H1 (cell line): ENCODE measurements around the gene EML1. TPM values are rescaled to one million over a fixed set of nuclear protein-coding genes. Genes with fewer than 3 reads are reported as not detected.

Experiments
- CTCF ChIA-PET: fragments of 300-600 bp; sonication (Branson Sonifier 250); formaldehyde crosslinking; loops from one replicate; lab custom pipeline; 2021; ENCODE audit not compliant: partially characterized antibody; lab: Charles Lee
- POLR2A ChIA-PET: fragments of 300-600 bp; sonication (Branson Sonifier 250); formaldehyde crosslinking; loops from one replicate; lab custom pipeline; 2021; ENCODE audit warnings: inconsistent platforms; ENCODE audit not compliant: partially characterized antibody; lab: Charles Lee
- DNase-seq, 2 experiments: peaks; one replicate each; pipeline versions ENCODE4 v3.0.0 to v3.0.0-alpha.2; 2010 to 2022; ENCODE audit warnings: low spot score in 2 of 2, low read depth in 1 of 2, mixed read lengths in 1 of 2
- FAIRE-seq: peaks from 2 replicates; lab custom pipeline; 2011; peaks lifted over from hg19 to GRCh38; lab: Jason Lieb, UNC
- H2AFZ ChIP-seq: 2 replicates; pipeline ENCODE4 v1.8.1; 2012; ENCODE audit warnings: low read length, inconsistent platforms
- H2AK5ac ChIP-seq: 2 replicates; pipeline ENCODE4 v1.6.1; 2013; ENCODE audit warnings: low read depth, low read length
- H2BK120ac ChIP-seq: replicated peaks from 2 replicates; pipeline ENCODE3; 2013; ENCODE audit warnings: low read depth, low read length, inconsistent platforms
- H2BK12ac ChIP-seq: 2 replicates; pipeline ENCODE4 v1.6.1; 2013; ENCODE audit warnings: low read depth, low read length
- H2BK15ac ChIP-seq: 2 replicates; pipeline ENCODE4 v1.6.1; 2013; ENCODE audit warnings: low read length
- H2BK20ac ChIP-seq: 2 replicates; pipeline ENCODE4 v1.6.1; 2013; ENCODE audit warnings: low read length
- H2BK5ac ChIP-seq: 2 replicates; pipeline ENCODE4 v1.6.1; 2013; ENCODE audit warnings: low read depth, low read length
- H3K14ac ChIP-seq: 2 replicates; pipeline ENCODE4 v1.6.1; 2013; ENCODE audit warnings: inconsistent platforms; ENCODE audit not compliant: insufficient read length
- H3K18ac ChIP-seq: 2 replicates; pipeline ENCODE4 v1.6.1; 2013; ENCODE audit warnings: low read length; ENCODE audit errors: extremely low read depth
- H3K23ac ChIP-seq: 2 replicates; pipeline ENCODE4 v1.6.1; 2013; ENCODE audit warnings: inconsistent platforms; ENCODE audit not compliant: insufficient read length
- H3K23me2 ChIP-seq: 2 replicates; pipeline ENCODE4 v1.6.1; 2013; ENCODE audit warnings: low read depth, low read length
- H3K27ac ChIP-seq: 2 replicates; pipeline ENCODE4 v1.6.1; 2011; ENCODE audit warnings: low read depth, low read length, inconsistent platforms
- H3K27me3 ChIP-seq, 4 experiments: replicated peaks in 1 of 4; 1 replicate in 1 of 4; 2 replicates in 3 of 4; pipeline versions ENCODE4 v1.6.1 to v1.8.1; 2011 to 2013; ENCODE audit warnings: low read length in 3 of 4, mild to moderate bottlenecking in 3 of 4, inconsistent platforms in 2 of 4, mixed read lengths in 2 of 4, moderate library complexity in 1 of 4; ENCODE audit not compliant: control insufficient read depth in 3 of 4, insufficient read depth in 3 of 4; ENCODE audit errors: extremely low read depth in 1 of 4
- H3K36me3 ChIP-seq, 4 experiments: 2 replicates each; pipeline versions ENCODE4 v1.6.1 to v1.8.1; 2011 to 2013; ENCODE audit warnings: mild to moderate bottlenecking in 4 of 4, low read length in 3 of 4, moderate library complexity in 2 of 4, control low read depth in 1 of 4, inconsistent platforms in 1 of 4; ENCODE audit not compliant: insufficient read depth in 4 of 4, control insufficient read depth in 2 of 4
- H3K4ac ChIP-seq: replicated peaks from 2 replicates; pipeline ENCODE3; 2013; ENCODE audit warnings: low read length, low read depth, mixed read lengths, inconsistent platforms; ENCODE audit not compliant: insufficient read length
- H3K4me1 ChIP-seq, 4 experiments: replicated peaks in 1 of 4; 1 replicate in 1 of 4; 2 replicates in 3 of 4; pipeline versions ENCODE4 v1.6.1 to v1.8.1; 2011 to 2013; ENCODE audit warnings: low read length in 3 of 4, inconsistent platforms in 2 of 4, mixed read lengths in 1 of 4; ENCODE audit not compliant: insufficient read depth in 4 of 4, control insufficient read depth in 3 of 4
- H3K4me2 ChIP-seq, 2 experiments: 2 replicates each; pipeline versions ENCODE4 v1.6.1 to v1.8.1; 2011 to 2013; ENCODE audit warnings: low read depth in 2 of 2, low read length in 2 of 2, control low read depth in 1 of 2, inconsistent platforms in 1 of 2, mild to moderate bottlenecking in 1 of 2; ENCODE audit not compliant: insufficient read depth in 1 of 2
- H3K4me3 ChIP-seq, 4 experiments: fragments of 200-600, 300-600 bp in 1 of 4; sonication (generic), shearing (Covaris generic), sonication (Bioruptor Twin) in 1 of 4; 2 replicates each; pipeline versions ENCODE4 v1.5.1 to v1.8.1; 2011 to 2016; ENCODE audit warnings: low read length in 4 of 4, low read depth in 3 of 4, control low read depth in 2 of 4, inconsistent platforms in 2 of 4, mild to moderate bottlenecking in 2 of 4, mixed read lengths in 1 of 4, moderate library complexity in 1 of 4; ENCODE audit not compliant: insufficient read depth in 2 of 4; ENCODE audit errors: extremely low read depth in 1 of 4
- H3K56ac ChIP-seq: replicated peaks from 2 replicates; pipeline ENCODE3; 2013; ENCODE audit warnings: low read depth, mild to moderate bottlenecking, mixed read lengths, low read length, inconsistent platforms; ENCODE audit not compliant: insufficient read length
- H3K79me1 ChIP-seq: 2 replicates; pipeline ENCODE4 v1.6.1; 2013; ENCODE audit warnings: low read depth, low read length, control low read depth
- H3K79me2 ChIP-seq, 2 experiments: 2 replicates each; pipeline versions ENCODE4 v1.6.1 to v1.8.1; 2012 to 2013; ENCODE audit warnings: low read length in 2 of 2, mild to moderate bottlenecking in 2 of 2, inconsistent platforms in 1 of 2; ENCODE audit not compliant: insufficient read depth in 2 of 2, control insufficient read depth in 1 of 2
- H3K9ac ChIP-seq, 4 experiments: replicated peaks in 1 of 4; 1 replicate in 1 of 4; 2 replicates in 3 of 4; pipeline versions ENCODE4 v1.6.1 to v1.8.1; 2011 to 2013; ENCODE audit warnings: low read depth in 3 of 4, low read length in 3 of 4, control low read depth in 2 of 4, mild to moderate bottlenecking in 2 of 4, moderate library complexity in 2 of 4, inconsistent platforms in 1 of 4; ENCODE audit errors: extremely low read depth in 1 of 4
- H3K9me3 ChIP-seq, 2 experiments: 2 replicates each; pipeline versions ENCODE4 v1.6.1 to v1.8.1; 2012 to 2013; ENCODE audit warnings: mild to moderate bottlenecking in 2 of 2, moderate library complexity in 2 of 2, control low read depth in 1 of 2, inconsistent platforms in 1 of 2, low read depth in 1 of 2, low read length in 1 of 2, mixed read lengths in 1 of 2; ENCODE audit not compliant: insufficient read depth in 2 of 2
- H4K20me1 ChIP-seq, 2 experiments: replicated peaks in 1 of 2; 2 replicates each; pipeline versions ENCODE3 to v1.8.1; 2011 to 2013; ENCODE audit warnings: inconsistent platforms in 2 of 2, low read length in 2 of 2, mild to moderate bottlenecking in 1 of 2; ENCODE audit not compliant: insufficient read depth in 2 of 2, control insufficient read depth in 1 of 2
- H4K5ac ChIP-seq: 2 replicates; pipeline ENCODE4 v1.6.1; 2013; ENCODE audit warnings: low read length, low read depth, mixed read lengths, inconsistent platforms; ENCODE audit not compliant: insufficient read length
- H4K8ac ChIP-seq: 2 replicates; pipeline ENCODE4 v1.8.0; 2013; ENCODE audit warnings: mild to moderate bottlenecking, moderate library complexity, low read length, inconsistent platforms; ENCODE audit not compliant: insufficient read depth; ENCODE audit errors: extremely low read depth
- H4K91ac ChIP-seq: replicated peaks from 2 replicates; pipeline ENCODE3; 2013; ENCODE audit warnings: low read length, mixed read lengths, inconsistent platforms; ENCODE audit not compliant: insufficient read length
- CTCF ChIP-seq, 3 experiments: IDR thresholded peaks; 1 replicate in 2 of 3; 2 replicates in 1 of 3; pipeline versions ENCODE4 v1.5.1 to v1.6.1; 2011; ENCODE audit warnings: low read length in 3 of 3, mild to moderate bottlenecking in 3 of 3, inconsistent platforms in 2 of 3, low read depth in 1 of 3, moderate library complexity in 1 of 3; ENCODE audit not compliant: insufficient read depth in 1 of 3; ENCODE audit errors: control extremely low read depth in 1 of 3
- RAD21 ChIP-seq, 2 experiments: IDR thresholded peaks in 1 of 2; conservative IDR thresholded peaks in 1 of 2; 2 replicates each; pipeline ENCODE4 v1.6.1; 2011; ENCODE audit warnings: low read depth in 2 of 2, low read length in 2 of 2, improper control_type of control experiment in 1 of 2, inconsistent platforms in 1 of 2, mild to moderate bottlenecking in 1 of 2, moderate library complexity in 1 of 2
- SUZ12 ChIP-seq: fragments of 200-600 bp; sonication (generic); IDR thresholded peaks from 2 replicates; pipeline ENCODE4 v1.6.1; 2012; ENCODE audit warnings: mild to moderate bottlenecking, inconsistent platforms, low read length, moderate library complexity, mixed read lengths
- WGBS, 2 experiments: shearing (Covaris generic) in 1 of 2; methylation state at CpG; one replicate each; pipeline versions ENCODE4 v1.1.6 to v1.1.7; 2013 to 2015; ENCODE audit warnings: low lambda C conversion rate in 2 of 2, mixed read lengths in 2 of 2, inconsistent platforms in 1 of 2, low coverage in 1 of 2, missing lambda C conversion rate in 1 of 2; ENCODE audit not compliant: insufficient replicate concordance in 2 of 2, insufficient coverage in 1 of 2, insufficient read length in 1 of 2; ENCODE audit errors: extremely low coverage in 1 of 2, missing lambda C conversion rate in 1 of 2; 5-methylcytosine and 5-hydroxymethylcytosine counted together
- polyA plus RNA-seq, 7 experiments: library from polyadenylated mRNA; depleted of rRNA in 3 of 7; stranded (reverse) in 5 of 7; unstranded in 2 of 7; fragments of >200 nt in 5 of 7; fragments of 200-250 nt in 2 of 7; gene quantifications; 1 replicate in 5 of 7; 2 replicates in 1 of 7; 4 replicates in 1 of 7; pipeline versions ENCODE4 v1.2.1 to v1.2.3, GENCODE V29; 2011 to 2013; ENCODE audit warnings: missing spikeins in 2 of 7, mixed read lengths in 2 of 7
- total RNA-seq: library from RNA; stranded (reverse); fragmentation: NEBNext Ultra II Directional; extraction: Animal tissue kit (Norgen Biotek cat#: 25700); gene quantifications from 2 replicates; pipeline ENCODE4 v1.2.1, GENCODE V29; 2021

EML1 gene
- total and polyA plus RNA-seq, 2 of the 8 experiments (the other 6 are each of a cell fraction or from before 2014, with no cell fraction given) = 11.1 to 24.7 TPM

GRCh38 chr14:99938376-99938775 lies 145.2 kb downstream of the EML1 start:
- FAIRE-seq (no peak), DNase-seq (no peak)
- Histone ChIP-seq H3K4me2 (no peak overlapping the region), H2BK12ac (no peak overlapping the region), H2BK5ac (no peak overlapping the region), H3K4me1 (peaks cover 0 to 2% (median 0%) of the 10 kb centered on the region in 4 experiments; a peak in 1 of 7 replicates), H4K20me1 (peaks cover 0 to 2% of the 10 kb centered on the region in 2 experiments), H3K27ac (no peak overlapping the region), H2AFZ (no peak overlapping the region), H3K79me1 (no peaks in the 10 kb centered on the region), H2AK5ac (no peak overlapping the region), H3K4ac (no peak overlapping the region), H2BK120ac (no peak overlapping the region), H3K4me3 (no peak overlapping the region), H3K27me3 (no peaks in the 10 kb centered on the region), H3K79me2 (no peaks in the 10 kb centered on the region), H3K9ac (no peak overlapping the region), H3K23ac (no peak overlapping the region), H4K5ac (no peak overlapping the region), H4K91ac (no peak overlapping the region), H3K23me2 (no peaks in the 10 kb centered on the region), H3K56ac (no peak overlapping the region), H3K14ac (no peak overlapping the region), H2BK20ac (no peak overlapping the region), H3K18ac (no peak overlapping the region), H4K8ac (no peak overlapping the region), H3K36me3 (peaks cover 0 to 17% (median 6%) of the 10 kb centered on the region in 4 experiments; a peak in 5 of 8 replicates), H3K9me3 (no peaks in the 10 kb centered on the region), H2BK15ac (no peak overlapping the region)
- WGBS, 2 experiments = 88% methylated on average over 8 of the region's 8 CpGs; no CpG with 5 or more reads in 1 of the 2 experiments
- ChIA-PET CTCF (interaction anchor here (0.6 to 2.6 kb wide), 7 partner anchors 8 to 250 kb away, joined by 3 to 16 read pairs (median 3); no protein-coding TSS in a partner anchor), POLR2A (no interaction called here)
- peak; percentile 57 to 66 for TF ChIP-seq RAD21 (IDR thresholded peaks at IDR 0.05 in 1 of 2, conservative IDR thresholded peaks at IDR 0.05 in 1 of 2; ENCODE audit: low read depth in 2 of 2, low read length in 2 of 2)
- TF ChIP-seq CTCF (IDR thresholded peaks at IDR 0.05; ENCODE audit: control extremely low read depth in 1 of 3, insufficient read depth in 1 of 3, low read depth in 1 of 3, low read length in 3 of 3) = peak; percentile 26 to 44 (median 33); a peak in 3 of 4 replicates
- no peak for TF ChIP-seq SUZ12
